Thyroid gland (tissue), 4 donors: ENCODE measurements around the gene PARVB. TPM values are rescaled to one million over a fixed set of nuclear protein-coding genes. Genes with fewer than 3 reads are reported as not detected.

Source experiments
- DNase-seq, 2 donors: peaks; one replicate each; pipeline ENCODE4 v3.0.0-alpha.2; 2019
- H3K27ac ChIP-seq, 3 donors: fragments of 200-600 bp; sonication (generic); 1 replicate in 2 of 3; 2 replicates in 1 of 3; pipeline ENCODE4 v1.5.1; 2016 to 2019; ENCODE audit warnings: mild to moderate bottlenecking in 1 of 3, moderate library complexity in 1 of 3
- H3K27me3 ChIP-seq: fragments of 200-600 bp; sonication (generic); one replicate; pipeline ENCODE4 v1.5.1; 2019
- H3K36me3 ChIP-seq, 2 donors: fragments of 200-600 bp; sonication (generic); one replicate each; pipeline ENCODE4 v1.5.1; 2016 to 2019
- H3K4me1 ChIP-seq, 2 donors: fragments of 200-600 bp; sonication (generic); one replicate each; pipeline ENCODE4 v1.5.1; 2017 to 2019
- H3K4me3 ChIP-seq, 3 donors: fragments of 200-600 bp; sonication (generic); replicated peaks in 1 of 3; 1 replicate in 2 of 3; 2 replicates in 1 of 3; pipeline ENCODE4 v1.5.1; 2016; ENCODE audit warnings: mild to moderate bottlenecking in 1 of 3
- H3K9me3 ChIP-seq: fragments of 200-600 bp; sonication (generic); one replicate; pipeline ENCODE4 v1.5.1; 2017
- CTCF ChIP-seq, 6 experiments: fragments of 200-600 bp in 3 of 6; fragments of 450-650 bp in 3 of 6; sonication (generic) in 3 of 6; IDR thresholded peaks; one replicate each; pipeline ENCODE4 v1.5.1; 2016 to 2019; ENCODE audit warnings: antibody characterized with exemption in 6 of 6, mild to moderate bottlenecking in 2 of 6, inconsistent platforms in 1 of 6, moderate library complexity in 1 of 6
- POLR2A ChIP-seq, 2 donors: fragments of 450-650 bp; IDR thresholded peaks; one replicate each; pipeline ENCODE4 v1.6.1; 2017; ENCODE audit warnings: antibody characterized with exemption in 2 of 2, mild to moderate bottlenecking in 2 of 2, moderate library complexity in 1 of 2
- WGBS, 2 donors: methylation state at CpG; one replicate each; pipeline ENCODE4 v1.1.5; 2017; 5-methylcytosine and 5-hydroxymethylcytosine counted together
- intact Hi-C: fragments of 100-400 bp; cut with DNase I; formaldehyde crosslinking; loops from one replicate; pipeline ENCODE4 v1.15.1; 2023
- total RNA-seq, 4 donors: library from RNA; depleted of rRNA; stranded (reverse); fragments of >200 nt; gene quantifications; one replicate each; pipeline ENCODE4 v1.2.3, GENCODE V29; 2016

Gene PARVB
- total RNA-seq, 4 donors from 2014 or later, result 6.7 to 34.9 (median 11.0) TPM

DNA sequence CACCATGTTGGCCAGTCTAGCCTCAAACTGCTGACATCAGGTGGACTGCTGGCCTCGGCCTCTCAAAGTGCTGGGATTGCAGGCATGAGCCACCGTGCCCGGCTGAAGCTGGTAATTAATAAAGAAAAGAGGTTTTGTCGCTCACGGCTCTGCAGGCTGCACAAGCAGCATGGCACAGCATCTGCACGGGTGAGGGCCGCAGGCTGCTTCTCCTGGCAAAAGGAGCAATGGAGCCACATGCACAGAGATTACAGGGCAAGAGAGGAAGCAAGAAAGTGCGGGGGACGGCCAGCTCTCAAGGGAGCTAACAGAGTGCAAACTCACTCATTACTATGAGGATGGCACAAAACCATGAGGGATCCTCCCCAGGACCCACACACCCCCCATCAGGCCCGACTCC, 4.7 kb upstream of the PARVB start:
- intact Hi-C loops, result no loop called here
- 90 to 91% methylated on average over 10 of the region's 10 CpGs for WGBS, 2 donors

GRCh38 chr22:44019846-44020245, 4.3 kb upstream of the PARVB start:
- Histone ChIP-seq H3K4me3 (no peak overlapping the region), H3K4me1 (peaks cover 4 to 8% of the 10 kb centered on the region in 2 donors), H3K27me3 (no peaks in the 10 kb centered on the region), H3K36me3 (no peaks in the 10 kb centered on the region), H3K9me3 (no peaks in the 10 kb centered on the region), H3K27ac (no peak overlapping the region)
- TF ChIP-seq POLR2A (IDR thresholded peaks at IDR 0.05) (no peak), CTCF (IDR thresholded peaks at IDR 0.05) (no peak)
- WGBS, 2 donors, result 93 to 94% methylated on average over 5 of the region's 5 CpGs
- intact Hi-C loops, result no loop called here
- DNase-seq, result no peak

More for the DNA sequence above, 4.7 kb upstream of the PARVB start:
- TF ChIP-seq CTCF (IDR thresholded peaks at IDR 0.05) (no peak), POLR2A (IDR thresholded peaks at IDR 0.05) (no peak)
- H3K4me1 ChIP-seq, result peaks cover 4 to 5% of the 10 kb centered on the region in 2 donors
- no peak for DNase-seq
- H3K4me3 ChIP-seq, result no peak overlapping the region
- no peaks in the 10 kb centered on the region for H3K9me3 ChIP-seq
- H3K36me3 ChIP-seq, result no peaks in the 10 kb centered on the region
- H3K27ac ChIP-seq, result no peak overlapping the region
- no peaks in the 10 kb centered on the region for H3K27me3 ChIP-seq

- Histone ChIP-seq H3K4me1 (peaks cover 4 to 8% of the 10 kb centered on the region in 2 donors), H3K9me3 (no peaks in the 10 kb centered on the region), H3K27ac (no peak overlapping the region), H3K27me3 (no peaks in the 10 kb centered on the region), H3K4me3 (no peak overlapping the region), H3K36me3 (no peaks in the 10 kb centered on the region)
- 95% methylated on average over 8 of the region's 8 CpGs for WGBS, 2 donors
- no peak for TF ChIP-seq POLR2A (IDR thresholded peaks at IDR 0.05)
- no peak for TF ChIP-seq CTCF (IDR thresholded peaks at IDR 0.05)
- DNase-seq, result no peak
- intact Hi-C loops, result no loop called here
Measured at GRCh38 chr22:44020981-44021380, 3.1 kb upstream of the PARVB start.

DNA sequence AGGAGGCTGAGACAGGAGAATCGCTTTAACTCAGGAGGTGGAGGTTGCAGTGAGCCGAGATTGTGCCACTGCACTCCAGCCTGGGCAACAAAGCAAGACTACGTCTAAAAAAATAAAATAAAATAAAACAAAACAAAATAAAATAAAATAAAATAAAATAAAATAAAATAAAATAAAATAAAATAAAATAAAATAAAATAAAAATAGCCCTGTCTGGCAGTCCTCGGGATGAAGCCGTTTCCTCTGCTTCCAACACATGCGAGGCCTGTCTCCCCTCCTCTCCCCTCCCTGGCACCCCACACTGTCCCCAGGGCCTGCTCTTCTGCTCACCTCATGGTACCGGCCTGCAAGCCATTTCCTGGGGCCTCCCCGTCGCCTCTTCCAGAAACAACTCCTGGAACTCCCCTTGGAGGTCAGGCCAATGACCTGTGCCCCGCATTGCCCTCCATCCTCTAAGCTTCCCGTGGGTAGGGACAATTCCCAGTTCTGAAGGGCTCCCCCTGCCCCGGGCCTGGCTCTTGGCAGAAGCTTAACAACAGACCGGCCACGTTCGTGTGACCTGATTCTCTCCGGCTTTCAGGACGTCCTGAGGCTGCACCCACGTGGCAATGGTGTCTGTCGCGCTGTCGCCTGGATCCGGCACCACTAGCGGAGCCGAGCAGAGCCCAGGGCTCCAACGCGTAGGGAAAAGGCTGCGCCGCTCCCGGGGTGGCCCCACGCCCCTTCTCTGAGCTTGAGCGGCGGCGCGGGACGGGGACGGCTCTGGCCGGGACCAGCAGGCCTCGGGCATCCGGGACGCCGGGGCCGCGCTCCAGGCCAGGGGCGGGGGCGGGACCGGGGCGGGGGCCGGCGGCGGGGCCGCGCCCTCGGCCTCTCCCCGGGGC, 456 bp upstream of the PARVB start:
- WGBS, 2 donors, result 24 to 66% methylated on average over 10 to 26 of the region's 54 CpGs
- peaks cover 4 to 13% of the 10 kb centered on the region in 2 donors for H3K4me1 ChIP-seq
- H3K4me3 ChIP-seq, result peak overlapping the region in 1 of 3 donors; percentile 32
- TF ChIP-seq POLR2A (IDR thresholded peaks at IDR 0.05), result peak in 1 of 2 donors; percentile 18
- no peak for TF ChIP-seq CTCF (IDR thresholded peaks at IDR 0.05)
- no peaks in the 10 kb centered on the region for H3K36me3 ChIP-seq
- H3K27ac ChIP-seq, result peak overlapping the region; percentile 36 to 69 (median 63)
- DNase-seq, result peak; percentile 20 to 42
- no peaks in the 10 kb centered on the region for H3K9me3 ChIP-seq
- intact Hi-C loops, result no loop called here
- H3K27me3 ChIP-seq, result no peaks in the 10 kb centered on the region
